ENCODE results near the gene C16orf74.

GRCh38 chr16:85733155-85733838 is 17.6 kb downstream of the C16orf74 start:
- TF ChIP-seq CTCF (conservative IDR thresholded peaks at IDR 0.05) (no peak), EZH2 (IDR thresholded peaks at IDR 0.05; ENCODE audit: low read depth) (no peak)
